Osteocyte (in vitro differentiated cells): Measurements from ENCODE around the gene SSBP3. TPM values are rescaled to one million over a fixed set of nuclear protein-coding genes. Genes with fewer than 3 reads are reported as not detected.

Experiments used
- DNase-seq: peaks from one replicate; pipeline ENCODE4 v3.0.0; 2021; ENCODE audit warnings: mixed read lengths; ENCODE audit not compliant: unreplicated experiment; ENCODE audit errors: extremely low spot score
- H3K27ac Mint-ChIP-seq: one replicate; pipeline ENCODE4 v1.8.0; 2021; ENCODE audit warnings: mild to moderate bottlenecking, mixed read lengths; ENCODE audit not compliant: unreplicated experiment
- H3K27me3 Mint-ChIP-seq: one replicate; pipeline ENCODE4 v1.8.0; 2021; ENCODE audit warnings: mixed read lengths; ENCODE audit not compliant: unreplicated experiment
- H3K36me3 Mint-ChIP-seq: one replicate; pipeline ENCODE4 v1.8.0; 2021; ENCODE audit warnings: mixed read lengths; ENCODE audit not compliant: unreplicated experiment
- H3K4me1 Mint-ChIP-seq: one replicate; pipeline ENCODE4 v1.8.0; 2021; ENCODE audit warnings: mixed read lengths; ENCODE audit not compliant: unreplicated experiment
- H3K4me3 Mint-ChIP-seq: one replicate; pipeline ENCODE4 v1.8.0; 2021; ENCODE audit warnings: mild to moderate bottlenecking, moderate library complexity, mixed read lengths; ENCODE audit not compliant: unreplicated experiment
- H3K9me3 Mint-ChIP-seq: one replicate; pipeline ENCODE4 v1.8.0; 2021; ENCODE audit warnings: mixed read lengths; ENCODE audit not compliant: unreplicated experiment
- total RNA-seq: library from RNA; stranded (reverse); gene quantifications from 2 replicates; pipeline ENCODE4 v1.2.1, GENCODE V29; 2021
- TF ChIP-seq, protein P1 (sequence below): fragments of 200-600 bp; sonication (generic); IDR thresholded peaks from 2 replicates; pipeline ENCODE4 v1.5.0; 2021; ENCODE audit warnings: antibody characterized with exemption, mild to moderate bottlenecking, moderate library complexity

The SSBP3 gene
- total RNA-seq, 1 donor from 2014 or later, result 56.4 TPM

DNA sequence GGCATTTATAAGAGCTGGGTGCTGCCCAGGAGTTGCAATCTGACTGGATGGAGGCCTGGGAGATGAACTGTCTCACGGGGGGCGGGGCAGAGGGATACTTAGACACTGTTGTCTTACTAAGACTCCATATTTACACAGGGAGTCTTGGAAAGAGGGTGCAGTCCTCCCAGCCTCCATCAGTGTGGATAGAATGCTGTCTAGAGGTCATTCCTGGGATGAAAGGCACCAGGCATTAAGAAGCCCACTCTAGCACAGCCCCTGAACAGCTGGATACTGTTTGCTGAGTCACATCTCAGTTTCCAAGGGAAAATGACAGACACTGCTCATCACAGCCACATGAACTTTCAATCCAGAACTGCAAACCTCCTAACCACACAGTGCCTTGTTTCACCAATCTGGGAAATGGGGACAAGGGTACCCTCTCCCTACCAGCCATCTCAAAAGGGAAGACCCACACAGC lies 43.3 kb downstream of the SSBP3 start:
- H3K36me3 Mint-ChIP-seq, result peaks cover 7% of the 10 kb centered on the region
- peaks cover 4% of the 10 kb centered on the region for H3K4me1 Mint-ChIP-seq
- no peak overlapping the region for H3K4me3 Mint-ChIP-seq
- no peaks in the 10 kb centered on the region for H3K27me3 Mint-ChIP-seq
- TF ChIP-seq, protein P1, sequence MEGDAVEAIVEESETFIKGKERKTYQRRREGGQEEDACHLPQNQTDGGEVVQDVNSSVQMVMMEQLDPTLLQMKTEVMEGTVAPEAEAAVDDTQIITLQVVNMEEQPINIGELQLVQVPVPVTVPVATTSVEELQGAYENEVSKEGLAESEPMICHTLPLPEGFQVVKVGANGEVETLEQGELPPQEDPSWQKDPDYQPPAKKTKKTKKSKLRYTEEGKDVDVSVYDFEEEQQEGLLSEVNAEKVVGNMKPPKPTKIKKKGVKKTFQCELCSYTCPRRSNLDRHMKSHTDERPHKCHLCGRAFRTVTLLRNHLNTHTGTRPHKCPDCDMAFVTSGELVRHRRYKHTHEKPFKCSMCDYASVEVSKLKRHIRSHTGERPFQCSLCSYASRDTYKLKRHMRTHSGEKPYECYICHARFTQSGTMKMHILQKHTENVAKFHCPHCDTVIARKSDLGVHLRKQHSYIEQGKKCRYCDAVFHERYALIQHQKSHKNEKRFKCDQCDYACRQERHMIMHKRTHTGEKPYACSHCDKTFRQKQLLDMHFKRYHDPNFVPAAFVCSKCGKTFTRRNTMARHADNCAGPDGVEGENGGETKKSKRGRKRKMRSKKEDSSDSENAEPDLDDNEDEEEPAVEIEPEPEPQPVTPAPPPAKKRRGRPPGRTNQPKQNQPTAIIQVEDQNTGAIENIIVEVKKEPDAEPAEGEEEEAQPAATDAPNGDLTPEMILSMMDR, result no peak
- no peak for DNase-seq
- no peak overlapping the region for H3K27ac Mint-ChIP-seq
- H3K9me3 Mint-ChIP-seq, result no peaks in the 10 kb centered on the region

GRCh38 chr1:54361342-54361741 lies 44.9 kb downstream of the SSBP3 start:
- Mint-ChIP-seq H3K36me3 (peaks cover 9% of the 10 kb centered on the region), H3K4me3 (no peak overlapping the region), H3K4me1 (peaks cover 4% of the 10 kb centered on the region), H3K27ac (no peak overlapping the region), H3K9me3 (no peaks in the 10 kb centered on the region), H3K27me3 (no peaks in the 10 kb centered on the region)
- no peak for DNase-seq
- TF ChIP-seq, protein P1, result peak; percentile 17

- H3K27ac Mint-ChIP-seq, result no peak overlapping the region
- H3K4me3 Mint-ChIP-seq, result no peak overlapping the region
- peaks cover 4% of the 10 kb centered on the region for H3K4me1 Mint-ChIP-seq
- TF ChIP-seq, protein P1, result no peak
- no peaks in the 10 kb centered on the region for H3K27me3 Mint-ChIP-seq
- no peak for DNase-seq
- H3K9me3 Mint-ChIP-seq, result no peaks in the 10 kb centered on the region
- H3K36me3 Mint-ChIP-seq, result peaks cover 11% of the 10 kb centered on the region
Observed at GRCh38 chr1:54360165-54361005, 45.8 kb downstream of the SSBP3 start.

- Mint-ChIP-seq H3K4me1 (peaks cover 4% of the 10 kb centered on the region), H3K27ac (no peak overlapping the region), H3K36me3 (peaks cover 11% of the 10 kb centered on the region), H3K9me3 (no peaks in the 10 kb centered on the region), H3K4me3 (no peak overlapping the region), H3K27me3 (no peaks in the 10 kb centered on the region)
- DNase-seq, result no peak
- TF ChIP-seq, protein P1, result no peak
Observed at GRCh38 chr1:54359393-54360162, 46.6 kb downstream of the SSBP3 start.
